Urinary bladder (tissue), 4 donors: ENCODE measurements around the gene ASTN1. TPM values are rescaled to one million over a fixed set of nuclear protein-coding genes. Genes with fewer than 3 reads are reported as not detected.

Experiments
- DNase-seq: peaks from one replicate; pipeline ENCODE4 v3.0.0-alpha.2; 2015; ENCODE audit errors: extremely low spot score
- H3K27ac ChIP-seq: one replicate; pipeline ENCODE4 v1.5.1; 2013; ENCODE audit warnings: low read depth, mild to moderate bottlenecking, moderate library complexity
- H3K36me3 ChIP-seq: one replicate; pipeline ENCODE4 v1.6.1; 2013; ENCODE audit warnings: mild to moderate bottlenecking, moderate library complexity; ENCODE audit not compliant: insufficient read depth
- H3K4me1 ChIP-seq: one replicate; pipeline ENCODE4 v1.6.1; 2013; ENCODE audit warnings: mild to moderate bottlenecking, moderate library complexity; ENCODE audit not compliant: insufficient read depth
- H3K4me3 ChIP-seq: one replicate; pipeline ENCODE4 v1.5.1; 2013; ENCODE audit warnings: low read depth, low read length
- WGBS: extraction: QIAGEN DNeasy Blood & Tissue Kit; methylation state at CpG from one replicate; pipeline ENCODE4 v1.1.7; 2013; 5-methylcytosine and 5-hydroxymethylcytosine counted together
- polyA plus RNA-seq: library from polyadenylated mRNA; stranded (reverse); fragments of 200-250 nt; gene quantifications from one replicate; pipeline ENCODE4 v1.2.3, GENCODE V29; 2013
- total RNA-seq: library from RNA; depleted of rRNA; stranded (reverse); fragments of >200 nt; gene quantifications from one replicate; pipeline ENCODE4 v1.2.3, GENCODE V29; 2014
- donor health status: healthy with polysubstance abuse.
- donor health status: healthy.

Gene ASTN1
- total and polyA plus RNA-seq, 2 donors, result 0.23 to 6.3 TPM

DNA sequence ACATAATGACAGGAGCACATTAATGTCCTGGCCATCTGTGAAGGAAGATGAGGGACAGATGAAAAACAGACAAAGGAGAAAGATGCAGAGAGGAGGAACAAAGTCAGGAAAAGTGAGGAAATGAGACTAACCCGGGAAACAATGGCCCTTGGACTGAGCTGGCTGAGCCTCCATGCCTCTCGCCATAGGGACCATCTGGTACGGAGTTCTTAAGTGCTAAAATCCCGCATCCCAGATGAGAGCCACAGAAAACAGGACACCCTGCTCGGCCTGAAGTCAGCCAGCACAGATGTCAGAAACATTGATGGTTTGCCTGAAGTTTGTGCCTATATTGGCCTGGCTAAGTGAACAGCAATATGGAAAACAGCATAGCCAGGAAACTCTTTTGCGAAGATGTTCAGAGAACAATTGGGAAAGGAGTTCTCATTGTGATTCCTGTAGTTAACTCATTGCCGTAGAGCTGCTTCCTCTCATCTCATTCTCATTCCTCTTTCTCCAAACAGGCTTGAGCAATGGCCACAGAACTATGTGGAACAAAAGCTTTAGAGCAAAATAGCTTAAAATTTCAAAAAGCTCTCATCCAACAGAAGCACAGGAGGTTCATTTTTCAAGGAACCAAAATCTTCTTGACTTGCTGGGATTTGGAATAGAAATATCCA, 96.6 kb downstream of the ASTN1 start:
- Histone ChIP-seq H3K27ac (no peak overlapping the region), H3K4me3 (no peak overlapping the region), H3K36me3 (no peaks in the 10 kb centered on the region), H3K4me1 (no peaks in the 10 kb centered on the region)
- 79% methylated on average over 7 of the region's 7 CpGs for WGBS
- DNase-seq, result no peak

DNA sequence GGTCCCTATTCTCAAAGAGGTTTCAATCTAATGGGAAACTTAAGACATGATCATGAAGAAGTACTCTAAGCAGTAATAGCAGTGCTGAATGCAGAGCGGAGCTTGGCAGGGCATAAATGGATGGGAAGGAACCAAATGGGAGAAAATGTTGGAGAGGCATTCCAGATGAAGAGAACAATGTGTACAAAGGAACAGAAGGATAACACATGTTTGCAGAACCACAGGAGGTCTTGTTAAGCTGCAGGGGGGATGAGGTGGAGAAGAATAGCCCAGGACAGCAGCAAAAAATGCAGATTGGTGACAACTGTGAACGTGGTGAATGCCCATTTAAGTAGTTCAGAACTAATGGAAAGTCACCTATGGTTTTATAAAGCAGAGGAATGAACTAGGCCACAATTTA, 99.1 kb downstream of the ASTN1 start:
- no peaks in the 10 kb centered on the region for H3K36me3 ChIP-seq
- 58% methylated on average over 2 of the region's 2 CpGs for WGBS

DNA sequence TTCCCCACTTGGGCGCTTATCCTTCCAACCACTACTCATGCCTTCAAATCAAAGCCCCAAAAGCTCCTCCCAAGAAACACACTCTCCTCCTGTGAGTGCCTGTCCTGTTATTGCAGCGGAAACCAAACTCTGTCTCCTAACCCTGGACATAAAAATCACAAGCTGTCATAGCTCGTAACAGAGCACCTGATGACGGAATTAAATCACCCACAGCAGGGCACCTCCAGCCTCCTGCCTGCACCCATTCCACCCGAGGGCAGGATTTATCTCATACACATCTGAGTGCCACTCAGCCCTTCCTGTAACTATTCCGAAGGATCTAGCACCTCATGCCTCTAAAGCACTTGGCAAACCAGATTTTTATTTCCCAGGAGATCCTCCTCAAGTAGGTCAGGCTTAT, 100.9 kb downstream of the ASTN1 start:
- Histone ChIP-seq H3K4me3 (no peak overlapping the region), H3K4me1 (no peaks in the 10 kb centered on the region), H3K27ac (no peak overlapping the region), H3K36me3 (no peaks in the 10 kb centered on the region)
- 76% methylated on average over 6 of the region's 6 CpGs for WGBS
- DNase-seq, result no peak

More for the DNA sequence above, 99.1 kb downstream of the ASTN1 start:
- H3K4me1 ChIP-seq, result no peaks in the 10 kb centered on the region
- H3K4me3 ChIP-seq, result no peak overlapping the region
- H3K27ac ChIP-seq, result no peak overlapping the region
- DNase-seq, result no peak

DNA sequence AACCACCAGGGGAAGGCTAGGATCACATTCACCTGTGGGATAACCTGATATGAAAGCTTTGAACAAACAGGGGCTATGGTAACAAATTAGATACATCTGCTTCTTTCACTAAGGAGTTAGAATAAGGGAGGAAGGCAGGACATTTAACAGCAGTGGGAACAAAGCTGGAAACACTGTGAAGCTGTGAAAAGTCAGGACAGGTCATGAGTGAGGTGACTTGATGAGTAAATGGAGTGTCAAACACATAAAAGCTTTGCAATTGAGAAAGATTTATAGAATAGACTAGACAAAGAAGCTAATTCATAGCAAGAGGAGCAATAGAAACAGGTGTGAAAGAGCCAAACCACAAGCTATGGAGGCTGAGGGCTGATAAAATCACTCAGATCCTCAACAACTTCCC, 110.0 kb downstream of the ASTN1 start:
- H3K4me1 ChIP-seq, result no peaks in the 10 kb centered on the region
- no peaks in the 10 kb centered on the region for H3K36me3 ChIP-seq
- DNase-seq, result no peak
- no peak overlapping the region for H3K27ac ChIP-seq
- no peak overlapping the region for H3K4me3 ChIP-seq

DNA sequence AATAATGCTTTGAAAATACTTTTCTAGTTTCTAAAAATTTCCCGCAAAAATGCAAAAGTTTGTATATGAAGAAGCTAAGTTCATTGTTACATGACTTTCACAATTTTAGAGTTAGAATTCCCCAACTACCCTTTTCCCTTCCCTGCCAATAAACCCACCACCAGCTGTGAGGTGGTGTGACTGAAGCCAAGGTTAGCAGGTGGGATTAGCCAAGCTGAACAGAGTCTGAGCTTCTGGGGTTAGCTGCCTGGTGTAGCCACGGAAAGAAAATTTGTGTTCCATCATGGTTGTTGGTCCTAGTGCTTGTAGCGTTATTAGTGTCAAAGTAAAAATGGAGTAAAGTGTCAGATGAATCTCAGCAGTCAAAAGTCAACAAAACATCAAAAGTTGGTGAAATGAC, 110.9 kb downstream of the ASTN1 start:
- whole genome bisulfite sequencing, result 56% methylated on average over 3 of the region's 3 CpGs
- Histone ChIP-seq H3K27ac (no peak overlapping the region), H3K36me3 (no peaks in the 10 kb centered on the region)

DNA sequence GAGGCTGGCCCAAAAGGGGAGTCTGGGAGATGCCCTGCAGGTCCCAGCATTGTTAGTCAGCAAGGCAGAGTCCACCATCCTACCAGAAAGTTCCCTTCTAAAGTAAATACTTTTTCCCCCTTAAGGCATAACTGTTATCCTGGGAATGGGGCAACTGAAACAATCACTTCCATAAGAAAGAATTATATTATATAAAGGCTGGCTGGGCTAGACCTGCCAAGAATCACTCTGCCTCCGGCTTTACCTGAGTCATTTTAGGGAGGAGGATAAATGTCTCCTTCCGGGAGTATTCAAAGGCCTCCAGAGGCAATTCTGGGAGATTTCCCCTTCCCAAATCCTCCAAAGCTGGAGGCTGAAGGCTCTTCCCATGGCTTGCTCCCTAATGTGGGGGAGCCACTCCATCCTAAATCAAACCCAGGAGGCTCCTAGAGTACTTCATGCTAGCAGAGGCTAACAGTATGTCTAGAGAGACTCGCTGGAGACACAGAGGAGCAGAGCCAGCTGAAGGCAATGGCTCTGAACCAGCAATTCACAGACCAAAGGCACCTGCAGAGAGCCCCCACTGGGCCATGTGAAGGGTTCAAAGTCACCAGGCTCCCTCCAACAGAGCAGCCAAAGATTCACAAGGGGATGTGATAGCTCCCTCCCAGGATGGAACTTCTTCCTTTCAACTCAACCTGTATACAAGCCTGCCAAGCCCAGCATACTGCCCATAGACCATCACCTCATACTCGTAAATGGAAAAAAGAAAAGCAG, 116.0 kb downstream of the ASTN1 start:
- Histone ChIP-seq H3K36me3 (no peaks in the 10 kb centered on the region), H3K4me3 (no peak overlapping the region), H3K27ac (no peak overlapping the region), H3K4me1 (no peaks in the 10 kb centered on the region)
- no peak for DNase-seq
- 62% methylated on average over 4 of the region's 4 CpGs for WGBS

More for the DNA sequence above, 110.9 kb downstream of the ASTN1 start:
- Histone ChIP-seq H3K4me3 (no peak overlapping the region), H3K4me1 (no peaks in the 10 kb centered on the region)
- DNase-seq, result no peak

DNA sequence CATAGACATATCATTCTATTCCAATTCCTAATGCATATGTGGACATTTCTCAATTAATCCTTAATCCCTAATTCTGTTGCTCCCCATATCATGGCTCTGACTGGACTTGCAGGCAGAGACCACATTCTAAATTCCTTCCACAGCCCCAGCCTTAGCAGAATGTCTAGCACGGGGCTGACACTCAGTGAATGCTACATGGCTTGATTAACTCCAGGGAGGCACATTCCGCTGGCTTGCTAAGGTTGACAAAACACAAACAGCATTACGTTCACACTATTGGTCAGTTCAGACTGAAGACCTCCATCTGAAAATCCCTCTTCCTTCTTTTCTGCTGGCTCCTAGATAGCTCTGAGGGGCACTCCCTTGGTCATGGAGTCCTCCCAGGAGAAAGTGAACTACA, 119.4 kb downstream of the ASTN1 start:
- H3K36me3 ChIP-seq, result no peaks in the 10 kb centered on the region
- 59% methylated on average over 3 of the region's 3 CpGs for WGBS
- H3K4me1 ChIP-seq, result no peaks in the 10 kb centered on the region
- H3K27ac ChIP-seq, result no peak overlapping the region
- no peak overlapping the region for H3K4me3 ChIP-seq
- DNase-seq, result no peak

DNA sequence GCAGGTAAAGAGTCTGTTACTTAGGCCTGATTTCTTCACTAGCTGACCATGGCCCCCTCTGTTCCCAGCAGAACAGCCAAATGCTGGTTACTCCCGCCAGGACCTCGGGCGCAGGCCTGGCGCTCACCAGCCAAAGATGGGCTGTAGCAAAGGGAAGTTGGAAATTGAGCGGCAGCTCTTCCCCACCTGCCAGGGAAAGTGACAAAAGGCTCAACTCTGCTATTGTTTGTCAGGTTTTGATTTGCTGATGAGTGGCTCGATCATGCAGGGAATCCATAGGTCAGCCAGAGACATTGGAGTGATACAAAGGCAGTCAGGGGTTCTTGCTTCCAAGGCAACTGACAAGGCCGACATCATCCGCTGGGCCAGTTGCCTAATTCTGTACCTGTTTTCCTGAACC, 120.1 kb downstream of the ASTN1 start:
- Histone ChIP-seq H3K27ac (no peak overlapping the region), H3K4me3 (no peak overlapping the region), H3K36me3 (no peaks in the 10 kb centered on the region), H3K4me1 (no peaks in the 10 kb centered on the region)
- no peak for DNase-seq
- 74% methylated on average over 8 of the region's 8 CpGs for WGBS

DNA sequence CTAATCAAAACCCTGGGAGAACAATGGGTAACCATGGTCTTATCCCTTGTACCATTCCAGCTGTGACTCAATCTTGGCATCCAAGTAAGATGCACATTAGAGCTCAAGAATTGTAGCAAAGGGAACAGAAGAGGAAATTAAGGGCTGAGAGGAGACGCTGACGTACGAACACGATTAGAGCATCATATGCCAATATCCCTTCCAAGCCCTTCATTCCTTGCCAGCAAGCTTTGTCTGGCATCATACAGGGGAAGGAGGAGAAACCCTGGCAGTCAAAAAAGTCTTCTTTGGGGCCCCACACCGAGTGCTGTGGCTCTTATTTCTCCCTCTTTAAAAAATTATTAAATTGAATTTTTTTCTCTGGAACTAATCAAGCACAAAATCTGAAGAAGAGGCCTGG, 120.9 kb downstream of the ASTN1 start:
- Histone ChIP-seq H3K4me3 (no peak overlapping the region), H3K27ac (no peak overlapping the region), H3K36me3 (no peaks in the 10 kb centered on the region), H3K4me1 (no peaks in the 10 kb centered on the region)
- WGBS, result 77% methylated on average over 5 of the region's 5 CpGs
- DNase-seq, result no peak

DNA sequence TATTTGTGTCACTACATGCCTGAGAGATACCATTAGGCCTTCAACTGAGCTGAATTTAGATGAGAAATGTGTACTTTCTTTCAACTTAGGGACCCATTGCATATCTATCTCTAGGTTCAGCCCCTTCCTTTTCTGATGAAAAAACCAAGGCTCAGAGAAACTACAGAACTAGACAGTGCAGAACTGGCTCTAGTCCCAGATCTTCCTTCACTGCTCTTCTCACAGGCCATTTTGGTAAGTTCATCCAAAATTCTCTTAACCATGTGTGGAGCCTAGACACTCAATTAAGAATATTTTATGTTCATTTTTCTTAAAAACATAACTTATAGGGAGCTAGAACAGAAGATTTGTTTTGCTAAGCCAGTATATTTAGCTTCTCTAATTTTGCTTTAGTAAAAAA, 128.9 kb downstream of the ASTN1 start:
- H3K36me3 ChIP-seq, result no peaks in the 10 kb centered on the region
- DNase-seq, result no peak
- no peak overlapping the region for H3K4me3 ChIP-seq
- no peaks in the 10 kb centered on the region for H3K4me1 ChIP-seq
- no peak overlapping the region for H3K27ac ChIP-seq

DNA sequence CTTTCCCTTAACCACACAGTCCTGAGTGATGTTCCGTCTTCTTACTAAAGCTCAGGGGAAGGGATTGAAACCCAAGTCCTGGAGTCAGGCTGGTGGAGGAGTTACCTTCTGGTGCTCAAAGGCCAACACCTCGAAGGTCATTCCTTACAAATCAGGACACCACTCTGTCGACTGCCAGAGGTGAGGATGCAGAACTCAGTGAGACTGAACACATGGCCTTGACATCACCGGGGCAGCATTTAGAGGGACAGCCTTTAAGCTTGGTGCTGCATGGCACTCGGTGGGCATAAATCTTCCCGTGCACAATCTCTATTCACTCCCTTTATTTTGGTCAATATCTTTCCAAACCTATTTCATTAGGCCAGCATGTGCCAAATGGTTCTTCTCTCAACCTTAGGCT, 130.9 kb downstream of the ASTN1 start:
- Histone ChIP-seq H3K27ac (no peak overlapping the region), H3K4me1 (no peaks in the 10 kb centered on the region), H3K36me3 (no peaks in the 10 kb centered on the region), H3K4me3 (no peak overlapping the region)
- 67% methylated on average over 6 of the region's 6 CpGs for WGBS
- no peak for DNase-seq

DNA sequence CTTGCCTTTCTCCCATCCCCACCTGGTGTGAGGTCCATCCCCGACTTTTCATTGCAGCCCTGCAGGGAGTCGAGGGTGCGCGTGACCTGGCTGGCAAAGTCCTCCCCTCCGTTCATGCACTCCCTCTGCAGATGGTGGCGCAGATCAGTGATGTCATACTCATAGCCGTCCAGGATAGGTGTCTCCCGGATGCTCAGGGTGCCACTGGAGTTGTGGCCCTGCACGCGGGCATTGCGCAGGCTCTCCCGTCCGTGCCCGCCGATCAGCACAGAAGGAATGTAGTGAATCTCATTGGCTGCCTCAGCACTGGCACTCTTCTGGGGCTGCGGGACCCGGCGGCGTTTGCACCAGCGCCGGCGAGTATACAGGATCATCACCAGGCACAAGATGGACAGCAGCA, 132.1 kb downstream of the ASTN1 start:
- 92% methylated on average over 22 of the region's 22 CpGs for WGBS
- H3K4me1 ChIP-seq, result no peaks in the 10 kb centered on the region

DNA sequence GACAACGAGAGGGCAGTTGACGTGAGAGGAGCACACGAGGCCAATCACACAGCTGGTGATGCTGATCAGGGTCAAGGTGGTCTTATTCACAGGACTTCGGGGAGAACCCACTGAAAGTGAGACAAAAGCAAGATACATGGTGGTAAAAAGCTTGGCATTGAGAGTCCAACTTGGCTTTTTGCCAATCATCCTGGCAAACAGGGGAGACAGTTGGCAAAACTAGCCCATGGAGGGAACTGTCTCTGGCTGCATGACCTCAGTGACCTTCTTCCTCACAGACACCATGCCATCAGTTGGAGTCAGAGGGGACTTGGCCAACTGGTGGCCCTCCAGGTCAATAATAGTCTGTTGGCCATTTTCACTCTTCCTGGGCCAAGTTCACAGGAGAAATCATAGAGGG, 139.9 kb downstream of the ASTN1 start:
- H3K36me3 ChIP-seq, result no peaks in the 10 kb centered on the region
- H3K27ac ChIP-seq, result no peak overlapping the region
- WGBS, result 90% methylated on average over 4 of the region's 4 CpGs
- no peak for DNase-seq
- no peak overlapping the region for H3K4me3 ChIP-seq
- H3K4me1 ChIP-seq, result no peaks in the 10 kb centered on the region

More for the DNA sequence above, 132.1 kb downstream of the ASTN1 start:
- DNase-seq, result no peak
- Histone ChIP-seq H3K4me3 (no peak overlapping the region), H3K36me3 (no peaks in the 10 kb centered on the region), H3K27ac (no peak overlapping the region)

DNA sequence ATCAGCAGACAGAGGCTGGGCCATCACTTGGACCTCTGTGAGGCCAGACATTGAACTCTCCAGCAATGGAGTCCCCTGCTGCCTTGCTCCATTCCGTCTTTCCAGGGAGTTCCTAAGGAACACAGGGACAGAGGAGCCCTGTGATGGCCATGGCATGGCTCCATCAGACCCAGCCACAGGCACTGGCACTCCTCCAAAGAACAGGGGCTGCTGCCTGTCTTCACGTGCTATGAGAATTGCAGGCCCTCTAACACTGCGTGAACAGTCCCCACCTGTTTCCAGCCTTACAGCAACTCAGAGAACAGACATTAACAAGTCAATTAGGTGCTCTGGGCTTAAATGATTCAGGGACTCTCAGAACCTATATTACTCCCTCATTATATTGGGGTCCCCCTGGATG, 140.8 kb downstream of the ASTN1 start:
- no peaks in the 10 kb centered on the region for H3K36me3 ChIP-seq
- H3K4me1 ChIP-seq, result no peaks in the 10 kb centered on the region
- no peak overlapping the region for H3K4me3 ChIP-seq
- no peak overlapping the region for H3K27ac ChIP-seq
- 59% methylated on average over 3 of the region's 3 CpGs for WGBS
- DNase-seq, result no peak
